HG03025 (cell line): ENCODE measurements around the gene OR9G1.
"Not testable (repeated sequence)": the region's sequence is repeated elsewhere in the genome, so short reads cannot be mapped to it uniquely, and the experiment has no call there.

ENCODE experiments used
- ATAC-seq: cut with Tn5 transposase; IDR thresholded peaks from one replicate; pipeline ENCODE4 v1.9.1; 2021; ENCODE audit warnings: mild to moderate bottlenecking, moderate library complexity; ENCODE audit not compliant: unreplicated experiment, low FRiP score

The OR9G1 gene

GRCh38 chr11:56698795-56699194 lies at the start of gene OR9G1:
Gene OR9G1 (plus strand): TSS chr11:56699095. CDS start chr11:56700388, 1,293 bp downstream.
- no peak for ATAC-seq

- no peak for ATAC-seq
Measured at GRCh38 chr11:56659755-56660154, 39.1 kb upstream of the OR9G1 start.

GRCh38 chr11:56663386-56663785 lies 35.5 kb upstream of the OR9G1 start, which contains the start of gene OR5AR1:
Gene OR5AR1 (plus strand): TSS chr11:56663686. CDS start chr11:56663686, 0 bp downstream.
- ATAC-seq = no peak

- no peak for ATAC-seq
Measured at GRCh38 chr11:56670984-56671383, 27.9 kb upstream of the OR9G1 start.

- ATAC-seq = no peak
Measured at GRCh38 chr11:56688554-56689100, 10.3 kb upstream of the OR9G1 start.

GRCh38 chr11:56691179-56691578 lies 7.7 kb upstream of the OR9G1 start:
- not testable (repeated sequence) for ATAC-seq

- ATAC-seq = no peak
Measured at GRCh38 chr11:56693428-56693827, 5.5 kb upstream of the OR9G1 start.

- no peak for ATAC-seq
Measured at GRCh38 chr11:56700242-56700913, 1.5 kb downstream of the OR9G1 start.

GRCh38 chr11:56700914-56701485 lies 2.1 kb downstream of the OR9G1 start:
- no peak for ATAC-seq

GRCh38 chr11:56705784-56706396 lies 7.0 kb downstream of the OR9G1 start:
- no peak for ATAC-seq

GRCh38 chr11:56706486-56706885 lies 7.6 kb downstream of the OR9G1 start:
- no peak for ATAC-seq

- no peak for ATAC-seq
Measured at GRCh38 chr11:56714206-56714605, 15.3 kb downstream of the OR9G1 start.

- ATAC-seq = no peak
Measured at GRCh38 chr11:56716379-56716854, 17.5 kb downstream of the OR9G1 start.

- no peak for ATAC-seq
Measured at GRCh38 chr11:56720513-56720912, 21.6 kb downstream of the OR9G1 start.

- no peak for ATAC-seq
Measured at GRCh38 chr11:56740107-56740506, 41.2 kb downstream of the OR9G1 start.

- ATAC-seq = no peak
Measured at GRCh38 chr11:56740886-56741285, 42.0 kb downstream of the OR9G1 start.

- ATAC-seq = no peak
Measured at GRCh38 chr11:56748597-56748996, 49.7 kb downstream of the OR9G1 start, which contains the start of gene OR9G4. Gene OR9G4 (minus strand): TSS chr11:56748697. CDS start chr11:56743766, 4,931 bp downstream.

GRCh38 chr11:56750190-56750589 lies 51.3 kb downstream of the OR9G1 start:
- no peak for ATAC-seq

- no peak for ATAC-seq
Measured at GRCh38 chr11:56751480-56751879, 52.6 kb downstream of the OR9G1 start.
